K562 (cell line): Measurements from ENCODE around the gene ATP5F1C. TPM values are rescaled to one million over a fixed set of nuclear protein-coding genes. Genes with fewer than 3 reads are reported as not detected.
A peak's percentile ranks its signal among the peaks of the same experiment; 100 is the strongest.

ENCODE experiments used
- HMGN3 ChIP-seq: IDR thresholded peaks from 2 replicates; pipeline ENCODE4 v1.6.1; 2011; ENCODE audit warnings: borderline replicate concordance, low read depth, mild to moderate bottlenecking, mixed read lengths, low read length; ENCODE audit not compliant: insufficient read length; ENCODE audit errors: extremely low read depth
- RBM25 ChIP-seq: fragments of 200-400 bp; formaldehyde crosslinking; IDR thresholded peaks from 2 replicates; pipeline ENCODE4 v1.6.1; 2018; ENCODE audit warnings: low read length, low read depth, moderate library complexity; ENCODE audit not compliant: severe bottlenecking
- RNF2 ChIP-seq: sonication (generic); IDR thresholded peaks from 2 replicates; pipeline ENCODE4 v1.6.1; 2016
- SIN3A ChIP-seq, 2 experiments: fragments of 150-350 bp in 1 of 2; IDR thresholded peaks; 2 replicates each; pipeline ENCODE4 v1.6.1; 2011 to 2016; ENCODE audit warnings: borderline replicate concordance in 2 of 2, low read depth in 2 of 2, low read length in 2 of 2, mild to moderate bottlenecking in 2 of 2, moderate library complexity in 2 of 2; ENCODE audit not compliant: control insufficient read depth in 1 of 2
- TEAD2 ChIP-seq: fragments of 450-650 bp; IDR thresholded peaks from 2 replicates; pipeline ENCODE4 v1.6.1; 2016; ENCODE audit warnings: missing genetic modification characterization, control low read depth, missing compliant biosample characterization
- U2AF1 ChIP-seq: fragments of 200-400 bp; formaldehyde crosslinking; optimal IDR thresholded peaks from 2 replicates; pipeline ENCODE3; 2017; ENCODE audit warnings: mild to moderate bottlenecking, low read depth, low read length, moderate library complexity
- U2AF2 ChIP-seq: fragments of 200-400 bp; formaldehyde crosslinking; optimal IDR thresholded peaks from 2 replicates; pipeline ENCODE3; 2017; ENCODE audit warnings: low read depth, mild to moderate bottlenecking, low read length
- ZBTB34 ChIP-seq: fragments of 250-450 bp; sonication (Bioruptor Pico); IDR thresholded peaks from 2 replicates; pipeline ENCODE4 v1.8.0; 2021; ENCODE audit warnings: mild to moderate bottlenecking, moderate library complexity
- ZHX1 ChIP-seq: fragments of 150-350 bp; conservative IDR thresholded peaks from 2 replicates; pipeline ENCODE4 v1.6.1; 2014; ENCODE audit warnings: low read length
- polyA plus RNA-seq, 8 experiments: library from polyadenylated mRNA; depleted of rRNA in 4 of 8; stranded (reverse) in 5 of 8; unstranded in 3 of 8; fragments of >200 nt; fragmentation: Nextera tagmentation in 2 of 8; fragmentation: Illumina TruSeq in 1 of 8; extraction: Ambion mirVana in 2 of 8; extraction: Trizol in 1 of 8; gene quantifications; 2 replicates each; pipeline versions ENCODE4 v1.2.1 to v1.2.3, GENCODE V29; 2011 to 2014; ENCODE audit warnings: inconsistent platforms in 1 of 8, missing spikeins in 1 of 8
- total RNA-seq, 7 experiments: library from RNA; depleted of rRNA in 6 of 7; stranded (reverse); fragments of >200 nt in 6 of 7; fragmentation: Illumina TruSeq in 2 of 7; extraction: Trizol in 2 of 7; gene quantifications; 2 replicates each; pipeline versions ENCODE4 v1.2.1 to v1.2.3, GENCODE V29; 2011 to 2021; ENCODE audit warnings: low replicate concordance in 1 of 7
- TF ChIP-seq, protein P1 (sequence below), 2 experiments: fragments of 450-650 bp; IDR thresholded peaks; 2 replicates each; pipeline ENCODE4 v1.6.1; 2016; ENCODE audit warnings: mild to moderate bottlenecking in 2 of 2, borderline replicate concordance in 1 of 2, low read depth in 1 of 2, moderate library complexity in 1 of 2
- TF ChIP-seq, protein P2 (sequence below): fragments of 250-450 bp; sonication (Bioruptor Pico); IDR thresholded peaks from 2 replicates; pipeline ENCODE4 v1.4.0; 2020; ENCODE audit warnings: mild to moderate bottlenecking, moderate library complexity

ATP5F1C gene
- total and polyA plus RNA-seq, 9 of the 15 experiments (the other 6 are each of a cell fraction or from before 2014, with no cell fraction given): 389 to 1,475 (median 559) TPM

- TF ChIP-seq, protein P1, sequence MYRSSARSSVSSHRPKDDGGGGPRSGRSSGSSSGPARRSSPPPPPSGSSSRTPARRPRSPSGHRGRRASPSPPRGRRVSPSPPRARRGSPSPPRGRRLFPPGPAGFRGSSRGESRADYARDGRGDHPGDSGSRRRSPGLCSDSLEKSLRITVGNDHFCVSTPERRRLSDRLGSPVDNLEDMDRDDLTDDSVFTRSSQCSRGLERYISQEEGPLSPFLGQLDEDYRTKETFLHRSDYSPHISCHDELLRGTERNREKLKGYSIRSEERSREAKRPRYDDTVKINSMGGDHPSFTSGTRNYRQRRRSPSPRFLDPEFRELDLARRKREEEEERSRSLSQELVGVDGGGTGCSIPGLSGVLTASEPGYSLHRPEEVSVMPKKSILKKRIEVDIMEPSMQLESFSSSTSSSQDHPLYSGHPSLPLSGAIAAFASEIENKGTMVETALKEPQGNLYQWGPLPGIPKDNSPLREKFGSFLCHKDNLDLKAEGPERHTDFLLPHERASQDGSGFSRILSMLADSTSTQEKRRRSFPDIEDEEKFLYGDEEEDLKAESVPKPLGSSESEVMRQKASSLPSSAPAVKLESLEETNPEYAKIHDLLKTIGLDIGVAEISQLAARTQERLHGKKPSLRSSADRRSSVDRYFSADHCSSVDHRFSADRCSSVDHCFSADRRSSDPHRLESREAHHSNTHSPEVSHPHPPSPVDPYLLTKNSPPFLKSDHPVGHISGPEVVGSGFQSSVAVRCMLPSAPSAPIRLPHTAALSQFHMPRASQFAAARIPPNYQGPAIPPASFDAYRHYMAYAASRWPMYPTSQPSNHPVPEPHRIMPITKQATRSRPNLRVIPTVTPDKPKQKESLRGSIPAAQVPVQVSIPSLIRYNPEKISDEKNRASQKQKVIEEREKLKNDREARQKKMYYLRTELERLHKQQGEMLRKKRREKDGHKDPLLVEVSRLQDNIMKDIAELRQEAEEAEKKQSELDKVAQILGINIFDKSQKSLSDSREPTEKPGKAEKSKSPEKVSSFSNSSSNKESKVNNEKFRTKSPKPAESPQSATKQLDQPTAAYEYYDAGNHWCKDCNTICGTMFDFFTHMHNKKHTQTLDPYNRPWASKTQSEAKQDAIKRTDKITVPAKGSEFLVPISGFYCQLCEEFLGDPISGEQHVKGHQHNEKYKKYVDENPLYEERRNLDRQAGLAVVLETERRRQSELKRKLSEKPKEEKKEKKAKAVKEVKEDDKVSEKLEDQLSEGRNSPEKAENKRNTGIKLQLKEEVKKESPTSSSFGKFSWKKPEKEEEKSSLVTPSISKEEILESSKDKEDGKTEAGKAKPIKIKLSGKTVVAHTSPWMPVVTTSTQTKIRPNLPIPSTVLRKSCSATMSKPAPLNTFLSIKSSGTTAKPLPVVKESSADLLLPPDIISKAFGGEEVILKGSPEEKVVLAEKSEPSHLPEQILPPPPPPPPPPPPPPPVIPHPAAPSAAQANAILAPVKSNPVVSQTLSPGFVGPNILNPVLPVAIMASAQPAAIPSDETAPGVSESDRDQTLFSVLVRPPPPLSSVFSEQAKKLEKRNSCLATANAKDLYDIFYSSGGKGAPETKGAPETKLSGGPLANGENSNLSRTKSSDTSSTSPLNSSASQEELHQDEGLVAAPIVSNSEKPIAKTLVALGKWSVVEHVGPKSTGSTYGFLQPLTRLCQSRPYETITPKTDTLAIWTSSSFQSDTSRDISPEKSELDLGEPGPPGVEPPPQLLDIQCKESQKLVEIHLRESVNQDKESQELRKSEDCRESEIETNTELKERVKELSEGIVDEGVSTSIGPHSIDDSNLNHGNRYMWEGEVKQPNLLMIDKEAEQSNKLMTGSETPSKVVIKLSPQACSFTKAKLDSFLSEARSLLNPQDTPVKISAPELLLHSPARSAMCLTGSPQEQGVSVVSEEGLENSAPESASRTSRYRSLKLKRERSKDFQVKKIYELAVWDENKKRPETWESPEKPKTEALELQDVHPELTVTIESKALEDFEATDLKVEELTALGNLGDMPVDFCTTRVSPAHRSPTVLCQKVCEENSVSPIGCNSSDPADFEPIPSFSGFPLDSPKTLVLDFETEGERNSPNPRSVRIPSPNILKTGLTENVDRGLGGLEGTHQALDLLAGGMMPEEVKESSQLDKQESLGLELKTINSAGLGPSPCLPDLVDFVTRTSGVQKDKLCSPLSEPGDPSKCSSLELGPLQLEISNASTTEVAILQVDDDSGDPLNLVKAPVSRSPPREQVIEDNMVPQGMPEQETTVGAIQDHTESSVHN (IDR thresholded peaks at IDR 0.05; ENCODE audit: borderline replicate concordance in 1 of 2, low read depth in 1 of 2): no peak
- TF ChIP-seq U2AF2: no peak
- TF ChIP-seq SIN3A (IDR thresholded peaks at IDR 0.05; ENCODE audit: borderline replicate concordance in 2 of 2, control insufficient read depth in 1 of 2, low read depth in 2 of 2, low read length in 2 of 2): peak; percentile 53 to 89; a peak in 2 of 4 replicates
- TF ChIP-seq TEAD2 (tag): no peak
- peak; percentile 89 for TF ChIP-seq ZHX1
- TF ChIP-seq, protein P2, sequence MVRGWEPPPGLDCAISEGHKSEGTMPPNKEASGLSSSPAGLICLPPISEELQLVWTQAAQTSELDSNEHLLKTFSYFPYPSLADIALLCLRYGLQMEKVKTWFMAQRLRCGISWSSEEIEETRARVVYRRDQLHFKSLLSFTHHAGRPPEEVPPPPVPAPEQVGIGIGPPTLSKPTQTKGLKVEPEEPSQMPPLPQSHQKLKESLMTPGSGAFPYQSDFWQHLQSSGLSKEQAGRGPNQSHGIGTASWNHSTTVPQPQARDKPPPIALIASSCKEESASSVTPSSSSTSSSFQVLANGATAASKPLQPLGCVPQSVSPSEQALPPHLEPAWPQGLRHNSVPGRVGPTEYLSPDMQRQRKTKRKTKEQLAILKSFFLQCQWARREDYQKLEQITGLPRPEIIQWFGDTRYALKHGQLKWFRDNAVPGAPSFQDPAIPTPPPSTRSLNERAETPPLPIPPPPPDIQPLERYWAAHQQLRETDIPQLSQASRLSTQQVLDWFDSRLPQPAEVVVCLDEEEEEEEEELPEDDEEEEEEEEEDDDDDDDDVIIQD (CRISPR knock-in tag): no peak
- peak; percentile 57 for TF ChIP-seq HMGN3
- peak; percentile 78 for TF ChIP-seq RBM25
- no peak for TF ChIP-seq RNF2
- TF ChIP-seq U2AF1: no peak
- no peak for TF ChIP-seq ZBTB34
These were observed at the start of gene ATP5F1C, which contains the start of gene KIN (continued) for GRCh38 chr10:7787857-7788638.
